ENCODE results near the gene GRIK1. TPM values are rescaled to one million over a fixed set of nuclear protein-coding genes. Genes with fewer than 3 reads are reported as not detected.

GRIK1 gene
- total RNA-seq, 1 experiment from 2014 or later = 0.09 TPM

DNA sequence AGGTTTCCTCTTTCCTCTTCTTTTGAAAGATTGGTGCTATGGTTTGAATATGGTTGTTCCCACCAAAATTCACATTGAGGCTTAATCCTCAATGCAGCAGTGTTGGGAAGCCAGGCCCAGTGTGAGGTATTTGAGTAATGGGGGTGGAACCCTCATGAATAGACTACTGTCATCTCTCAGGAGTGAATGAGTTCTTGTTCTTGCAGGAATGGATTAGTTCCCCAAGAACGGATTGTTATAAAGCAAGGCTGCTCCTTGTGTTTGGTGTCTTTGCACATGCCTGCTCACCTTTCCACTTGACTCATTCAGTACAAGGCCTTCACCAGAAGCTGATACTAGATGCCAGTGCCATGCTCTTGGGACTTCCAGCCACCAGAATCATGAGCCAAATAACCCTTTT is 417.9 kb downstream of the GRIK1 start:
- ATAC-seq (no peak), DNase-seq (ENCODE audit: low spot score) (no peak)
- ChIA-PET CTCF (no interaction called here), POLR2A (no interaction called here)
- Mint-ChIP-seq H3K27me3 (ENCODE audit: low read depth) (no peaks in the 10 kb centered on the region), H3K4me1 (no peaks in the 10 kb centered on the region), H3K36me3 (peaks cover 24% of the 10 kb centered on the region), H3K9me3 (peaks cover 29% of the 10 kb centered on the region), H3K4me3 (no peak overlapping the region), H3K27ac (no peak overlapping the region)
- TF ChIP-seq NFYB (CRISPR knock-in tag; conservative IDR thresholded peaks at IDR 0.05; ENCODE audit: low read depth) (no peak), NFATC4 (CRISPR knock-in tag; IDR thresholded peaks at IDR 0.05) (no peak), PRRX2 (CRISPR knock-in tag; IDR thresholded peaks at IDR 0.05) (no peak), ZNF416 (CRISPR knock-in tag; IDR thresholded peaks at IDR 0.05) (no peak)
- TF ChIP-seq, protein P1, sequence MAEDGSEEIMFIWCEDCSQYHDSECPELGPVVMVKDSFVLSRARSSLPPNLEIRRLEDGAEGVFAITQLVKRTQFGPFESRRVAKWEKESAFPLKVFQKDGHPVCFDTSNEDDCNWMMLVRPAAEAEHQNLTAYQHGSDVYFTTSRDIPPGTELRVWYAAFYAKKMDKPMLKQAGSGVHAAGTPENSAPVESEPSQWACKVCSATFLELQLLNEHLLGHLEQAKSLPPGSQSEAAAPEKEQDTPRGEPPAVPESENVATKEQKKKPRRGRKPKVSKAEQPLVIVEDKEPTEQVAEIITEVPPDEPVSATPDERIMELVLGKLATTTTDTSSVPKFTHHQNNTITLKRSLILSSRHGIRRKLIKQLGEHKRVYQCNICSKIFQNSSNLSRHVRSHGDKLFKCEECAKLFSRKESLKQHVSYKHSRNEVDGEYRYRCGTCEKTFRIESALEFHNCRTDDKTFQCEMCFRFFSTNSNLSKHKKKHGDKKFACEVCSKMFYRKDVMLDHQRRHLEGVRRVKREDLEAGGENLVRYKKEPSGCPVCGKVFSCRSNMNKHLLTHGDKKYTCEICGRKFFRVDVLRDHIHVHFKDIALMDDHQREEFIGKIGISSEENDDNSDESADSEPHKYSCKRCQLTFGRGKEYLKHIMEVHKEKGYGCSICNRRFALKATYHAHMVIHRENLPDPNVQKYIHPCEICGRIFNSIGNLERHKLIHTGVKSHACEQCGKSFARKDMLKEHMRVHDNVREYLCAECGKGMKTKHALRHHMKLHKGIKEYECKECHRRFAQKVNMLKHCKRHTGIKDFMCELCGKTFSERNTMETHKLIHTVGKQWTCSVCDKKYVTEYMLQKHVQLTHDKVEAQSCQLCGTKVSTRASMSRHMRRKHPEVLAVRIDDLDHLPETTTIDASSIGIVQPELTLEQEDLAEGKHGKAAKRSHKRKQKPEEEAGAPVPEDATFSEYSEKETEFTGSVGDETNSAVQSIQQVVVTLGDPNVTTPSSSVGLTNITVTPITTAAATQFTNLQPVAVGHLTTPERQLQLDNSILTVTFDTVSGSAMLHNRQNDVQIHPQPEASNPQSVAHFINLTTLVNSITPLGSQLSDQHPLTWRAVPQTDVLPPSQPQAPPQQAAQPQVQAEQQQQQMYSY (CRISPR knock-in tag; IDR thresholded peaks at IDR 0.05) = no peak
- TF ChIP-seq, protein P2, sequence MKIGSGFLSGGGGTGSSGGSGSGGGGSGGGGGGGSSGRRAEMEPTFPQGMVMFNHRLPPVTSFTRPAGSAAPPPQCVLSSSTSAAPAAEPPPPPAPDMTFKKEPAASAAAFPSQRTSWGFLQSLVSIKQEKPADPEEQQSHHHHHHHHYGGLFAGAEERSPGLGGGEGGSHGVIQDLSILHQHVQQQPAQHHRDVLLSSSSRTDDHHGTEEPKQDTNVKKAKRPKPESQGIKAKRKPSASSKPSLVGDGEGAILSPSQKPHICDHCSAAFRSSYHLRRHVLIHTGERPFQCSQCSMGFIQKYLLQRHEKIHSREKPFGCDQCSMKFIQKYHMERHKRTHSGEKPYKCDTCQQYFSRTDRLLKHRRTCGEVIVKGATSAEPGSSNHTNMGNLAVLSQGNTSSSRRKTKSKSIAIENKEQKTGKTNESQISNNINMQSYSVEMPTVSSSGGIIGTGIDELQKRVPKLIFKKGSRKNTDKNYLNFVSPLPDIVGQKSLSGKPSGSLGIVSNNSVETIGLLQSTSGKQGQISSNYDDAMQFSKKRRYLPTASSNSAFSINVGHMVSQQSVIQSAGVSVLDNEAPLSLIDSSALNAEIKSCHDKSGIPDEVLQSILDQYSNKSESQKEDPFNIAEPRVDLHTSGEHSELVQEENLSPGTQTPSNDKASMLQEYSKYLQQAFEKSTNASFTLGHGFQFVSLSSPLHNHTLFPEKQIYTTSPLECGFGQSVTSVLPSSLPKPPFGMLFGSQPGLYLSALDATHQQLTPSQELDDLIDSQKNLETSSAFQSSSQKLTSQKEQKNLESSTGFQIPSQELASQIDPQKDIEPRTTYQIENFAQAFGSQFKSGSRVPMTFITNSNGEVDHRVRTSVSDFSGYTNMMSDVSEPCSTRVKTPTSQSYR (CRISPR knock-in tag; IDR thresholded peaks at IDR 0.05) = no peak
- TF ChIP-seq, protein P3, sequence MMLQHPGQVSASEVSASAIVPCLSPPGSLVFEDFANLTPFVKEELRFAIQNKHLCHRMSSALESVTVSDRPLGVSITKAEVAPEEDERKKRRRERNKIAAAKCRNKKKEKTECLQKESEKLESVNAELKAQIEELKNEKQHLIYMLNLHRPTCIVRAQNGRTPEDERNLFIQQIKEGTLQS (CRISPR knock-in tag; conservative IDR thresholded peaks at IDR 0.05) = no peak
- TF ChIP-seq, protein P4, sequence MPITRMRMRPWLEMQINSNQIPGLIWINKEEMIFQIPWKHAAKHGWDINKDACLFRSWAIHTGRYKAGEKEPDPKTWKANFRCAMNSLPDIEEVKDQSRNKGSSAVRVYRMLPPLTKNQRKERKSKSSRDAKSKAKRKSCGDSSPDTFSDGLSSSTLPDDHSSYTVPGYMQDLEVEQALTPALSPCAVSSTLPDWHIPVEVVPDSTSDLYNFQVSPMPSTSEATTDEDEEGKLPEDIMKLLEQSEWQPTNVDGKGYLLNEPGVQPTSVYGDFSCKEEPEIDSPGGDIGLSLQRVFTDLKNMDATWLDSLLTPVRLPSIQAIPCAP (CRISPR knock-in tag; IDR thresholded peaks at IDR 0.05) = no peak

DNA sequence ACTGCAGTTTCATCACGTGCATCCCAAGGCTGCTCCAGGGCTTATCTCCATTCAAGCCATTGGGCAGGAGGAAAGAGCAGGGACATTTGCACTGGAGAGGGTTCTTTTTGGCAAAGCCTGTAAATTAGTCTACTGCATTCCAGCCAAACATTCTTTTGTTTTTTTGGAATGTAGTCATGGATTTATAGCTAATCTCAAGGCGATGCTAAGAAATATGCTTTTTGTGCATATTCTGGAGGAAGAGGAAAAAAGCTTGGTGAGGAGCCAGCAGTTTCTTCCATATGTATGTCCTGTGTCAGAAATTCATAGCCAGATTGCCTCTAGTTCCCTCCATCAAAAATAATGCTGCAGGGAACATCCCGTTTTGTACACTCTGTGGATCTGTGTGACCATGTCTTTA is 419.6 kb downstream of the GRIK1 start:
- H3K36me3 Mint-ChIP-seq = peaks cover 10% of the 10 kb centered on the region
- no peak for ATAC-seq
- peaks cover 20% of the 10 kb centered on the region for H3K9me3 Mint-ChIP-seq

DNA sequence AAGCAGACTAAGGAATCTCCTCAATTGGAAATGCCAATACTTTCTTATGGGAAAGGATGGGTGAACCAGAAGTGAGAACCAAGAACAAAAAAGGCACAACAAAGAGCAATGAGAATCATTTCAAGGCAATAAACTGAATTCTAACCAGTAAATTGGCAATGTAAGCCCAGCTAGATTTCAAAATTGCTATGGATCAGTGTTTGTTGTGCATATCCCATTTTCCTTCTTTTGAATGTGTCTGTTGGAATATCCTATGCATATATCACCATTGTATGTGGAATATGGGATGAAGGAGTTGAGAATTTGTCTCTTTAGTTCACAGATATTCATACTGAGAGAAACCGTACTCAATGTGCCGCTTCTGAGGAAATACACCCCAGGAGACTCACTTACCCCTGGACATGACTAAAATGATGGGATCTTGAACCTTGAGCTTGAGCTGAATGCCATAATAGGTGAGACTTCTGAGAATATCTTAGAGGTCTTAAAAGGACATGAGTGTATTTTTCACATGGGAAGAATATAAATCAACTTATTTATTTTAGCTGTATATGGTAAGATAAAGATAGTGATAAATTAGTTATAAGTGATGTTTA is 425.0 kb downstream of the GRIK1 start:
- H3K27me3 Mint-ChIP-seq (ENCODE audit: low read depth) = no peaks in the 10 kb centered on the region
- ChIA-PET CTCF (no interaction called here), POLR2A (no interaction called here)
- no peak for DNase-seq (ENCODE audit: low spot score)
- no peak for ATAC-seq
- peaks cover 34% of the 10 kb centered on the region for H3K9me3 Mint-ChIP-seq
- H3K36me3 Mint-ChIP-seq = peaks cover 18% of the 10 kb centered on the region
- H3K4me1 Mint-ChIP-seq = peaks cover 9% of the 10 kb centered on the region; the same call in 1 of the 2 replicates
- H3K27ac Mint-ChIP-seq = no peak overlapping the region
- H3K4me3 Mint-ChIP-seq = no peak overlapping the region
- TF ChIP-seq, protein P5, sequence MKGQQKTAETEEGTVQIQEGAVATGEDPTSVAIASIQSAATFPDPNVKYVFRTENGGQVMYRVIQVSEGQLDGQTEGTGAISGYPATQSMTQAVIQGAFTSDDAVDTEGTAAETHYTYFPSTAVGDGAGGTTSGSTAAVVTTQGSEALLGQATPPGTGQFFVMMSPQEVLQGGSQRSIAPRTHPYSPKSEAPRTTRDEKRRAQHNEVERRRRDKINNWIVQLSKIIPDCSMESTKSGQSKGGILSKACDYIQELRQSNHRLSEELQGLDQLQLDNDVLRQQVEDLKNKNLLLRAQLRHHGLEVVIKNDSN (CRISPR knock-in tag; IDR thresholded peaks at IDR 0.05) = no peak
- TF ChIP-seq, protein P4 (CRISPR knock-in tag; IDR thresholded peaks at IDR 0.05) = no peak
- no peak for TF ChIP-seq IRF2 (CRISPR knock-in tag; IDR thresholded peaks at IDR 0.05; ENCODE audit: borderline replicate concordance, low read depth)
- no peak for TF ChIP-seq RORB (CRISPR knock-in tag; IDR thresholded peaks at IDR 0.05)
- TF ChIP-seq GTF2I (CRISPR knock-in tag; conservative IDR thresholded peaks at IDR 0.05) = no peak
- TF ChIP-seq, protein P6, sequence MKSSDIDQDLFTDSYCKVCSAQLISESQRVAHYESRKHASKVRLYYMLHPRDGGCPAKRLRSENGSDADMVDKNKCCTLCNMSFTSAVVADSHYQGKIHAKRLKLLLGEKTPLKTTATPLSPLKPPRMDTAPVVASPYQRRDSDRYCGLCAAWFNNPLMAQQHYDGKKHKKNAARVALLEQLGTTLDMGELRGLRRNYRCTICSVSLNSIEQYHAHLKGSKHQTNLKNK (CRISPR knock-in tag; IDR thresholded peaks at IDR 0.05) = no peak
- TF ChIP-seq ZNF121 (CRISPR knock-in tag; IDR thresholded peaks at IDR 0.05) = no peak
- no peak for TF ChIP-seq KAT7 (CRISPR knock-in tag; IDR thresholded peaks at IDR 0.05; ENCODE audit: borderline replicate concordance)
- TF ChIP-seq, protein P3 (CRISPR knock-in tag; conservative IDR thresholded peaks at IDR 0.05) = no peak
- TF ChIP-seq NR2C2 (CRISPR knock-in tag; IDR thresholded peaks at IDR 0.05) = no peak

More for the DNA sequence above, 419.6 kb downstream of the GRIK1 start:
- Mint-ChIP-seq H3K4me1 (no peaks in the 10 kb centered on the region), H3K4me3 (no peak overlapping the region), H3K27ac (no peak overlapping the region), H3K27me3 (ENCODE audit: low read depth) (no peaks in the 10 kb centered on the region)
- ChIA-PET CTCF (no interaction called here), POLR2A (no interaction called here)
- no peak for DNase-seq (ENCODE audit: low spot score)
- TF ChIP-seq, protein P7, sequence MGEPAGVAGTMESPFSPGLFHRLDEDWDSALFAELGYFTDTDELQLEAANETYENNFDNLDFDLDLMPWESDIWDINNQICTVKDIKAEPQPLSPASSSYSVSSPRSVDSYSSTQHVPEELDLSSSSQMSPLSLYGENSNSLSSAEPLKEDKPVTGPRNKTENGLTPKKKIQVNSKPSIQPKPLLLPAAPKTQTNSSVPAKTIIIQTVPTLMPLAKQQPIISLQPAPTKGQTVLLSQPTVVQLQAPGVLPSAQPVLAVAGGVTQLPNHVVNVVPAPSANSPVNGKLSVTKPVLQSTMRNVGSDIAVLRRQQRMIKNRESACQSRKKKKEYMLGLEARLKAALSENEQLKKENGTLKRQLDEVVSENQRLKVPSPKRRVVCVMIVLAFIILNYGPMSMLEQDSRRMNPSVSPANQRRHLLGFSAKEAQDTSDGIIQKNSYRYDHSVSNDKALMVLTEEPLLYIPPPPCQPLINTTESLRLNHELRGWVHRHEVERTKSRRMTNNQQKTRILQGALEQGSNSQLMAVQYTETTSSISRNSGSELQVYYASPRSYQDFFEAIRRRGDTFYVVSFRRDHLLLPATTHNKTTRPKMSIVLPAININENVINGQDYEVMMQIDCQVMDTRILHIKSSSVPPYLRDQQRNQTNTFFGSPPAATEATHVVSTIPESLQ (CRISPR knock-in tag; IDR thresholded peaks at IDR 0.05) = no peak
- no peak for TF ChIP-seq NFYB (CRISPR knock-in tag; conservative IDR thresholded peaks at IDR 0.05; ENCODE audit: low read depth)
- TF ChIP-seq SMAD4 (CRISPR knock-in tag; IDR thresholded peaks at IDR 0.05) = no peak
